CD14-positive monocyte (primary cell): ENCODE measurements around the gene TMTC2. TPM values are rescaled to one million over a fixed set of nuclear protein-coding genes. Genes with fewer than 3 reads are reported as not detected.

Experiments used
- DNase-seq, 3 donors: peaks; one replicate each; pipeline ENCODE4 v3.0.0-alpha.2; 2011 to 2022
- H2AFZ ChIP-seq: 2 replicates; pipeline ENCODE4 v1.6.0; 2012; ENCODE audit warnings: mild to moderate bottlenecking, low read depth, low read length, inconsistent platforms; ENCODE audit not compliant: insufficient read depth, poor library complexity, severe bottlenecking
- H3K27ac ChIP-seq, 2 donors: 1 replicate in 1 of 2; 2 replicates in 1 of 2; pipeline ENCODE4 v1.5.1; 2012 to 2013; ENCODE audit warnings: low read length in 2 of 2, control low read depth in 1 of 2, inconsistent platforms in 1 of 2, low read depth in 1 of 2, mild to moderate bottlenecking in 1 of 2
- H3K27me3 ChIP-seq, 2 donors: one replicate each; pipeline versions ENCODE4 v1.6.0 to v1.6.1; 2011 to 2013; ENCODE audit warnings: low read length in 2 of 2; ENCODE audit not compliant: control insufficient read depth in 2 of 2, insufficient read depth in 2 of 2
- H3K36me3 ChIP-seq, 2 donors: replicated peaks in 1 of 2; 1 replicate in 1 of 2; 2 replicates in 1 of 2; pipeline versions ENCODE4 v1.5.1 to v1.6.1; 2012 to 2013; ENCODE audit warnings: low read length in 2 of 2, control low read depth in 1 of 2, inconsistent platforms in 1 of 2, mild to moderate bottlenecking in 1 of 2; ENCODE audit not compliant: insufficient read depth in 2 of 2, control insufficient read depth in 1 of 2
- H3K4me1 ChIP-seq, 2 donors: 1 replicate in 1 of 2; 2 replicates in 1 of 2; pipeline versions ENCODE4 v1.5.1 to v1.6.1; 2012 to 2013; ENCODE audit warnings: low read length in 2 of 2, control low read depth in 1 of 2, inconsistent platforms in 1 of 2, mild to moderate bottlenecking in 1 of 2, moderate library complexity in 1 of 2; ENCODE audit not compliant: insufficient read depth in 2 of 2, control insufficient read depth in 1 of 2
- H3K4me2 ChIP-seq: replicated peaks from 2 replicates; pipeline ENCODE3; 2012; ENCODE audit warnings: low read length, moderate library complexity, mild to moderate bottlenecking; ENCODE audit not compliant: poor library complexity, severe bottlenecking; ENCODE audit errors: extremely low read depth
- H3K4me3 ChIP-seq, 3 experiments: fragments of 200-600 bp in 1 of 3; sonication (generic) in 1 of 3; replicated peaks in 1 of 3; 1 replicate in 2 of 3; 2 replicates in 1 of 3; pipeline ENCODE4 v1.5.1; 2011 to 2013; ENCODE audit warnings: low read length in 3 of 3, mild to moderate bottlenecking in 3 of 3, control low read depth in 2 of 3, low read depth in 2 of 3, inconsistent platforms in 1 of 3, moderate library complexity in 1 of 3
- H3K79me2 ChIP-seq: 2 replicates; pipeline ENCODE4 v1.6.0; 2012; ENCODE audit warnings: mild to moderate bottlenecking, control low read depth, inconsistent platforms, low read length, moderate library complexity; ENCODE audit not compliant: insufficient read depth
- H3K9ac ChIP-seq: 2 replicates; pipeline ENCODE4 v1.6.0; 2017; ENCODE audit warnings: low read length, mild to moderate bottlenecking; ENCODE audit not compliant: insufficient read depth, poor library complexity, severe bottlenecking
- H3K9me3 ChIP-seq, 2 donors: replicated peaks in 1 of 2; 1 replicate in 1 of 2; 2 replicates in 1 of 2; pipeline versions ENCODE4 v1.5.1 to v1.6.1; 2012 to 2013; ENCODE audit warnings: low read length in 2 of 2, control low read depth in 1 of 2; ENCODE audit not compliant: control insufficient read depth in 1 of 2, insufficient read depth in 1 of 2
- H4K20me1 ChIP-seq: 2 replicates; pipeline ENCODE4 v1.6.0; 2012; ENCODE audit warnings: mild to moderate bottlenecking, low read length, control low read depth, moderate library complexity; ENCODE audit not compliant: insufficient read depth
- H3K27ac Mint-ChIP-seq, 7 donors: one replicate each; pipeline ENCODE4 v1.8.0; 2020; ENCODE audit warnings: mild to moderate bottlenecking in 7 of 7, mixed read lengths in 7 of 7, moderate library complexity in 6 of 7, inconsistent platforms in 2 of 7
- H3K27me3 Mint-ChIP-seq, 3 donors: one replicate each; pipeline ENCODE4 v1.8.0; 2021 to 2022; ENCODE audit warnings: low read depth in 3 of 3, mild to moderate bottlenecking in 3 of 3, mixed read lengths in 3 of 3, moderate library complexity in 3 of 3, inconsistent platforms in 1 of 3
- H3K36me3 Mint-ChIP-seq, 2 donors: one replicate each; pipeline ENCODE4 v1.8.0; 2020; ENCODE audit warnings: mixed read lengths in 2 of 2, inconsistent platforms in 1 of 2, mild to moderate bottlenecking in 1 of 2
- H3K4me1 Mint-ChIP-seq: one replicate; pipeline ENCODE4 v1.8.0; 2020; ENCODE audit warnings: mild to moderate bottlenecking, mixed read lengths
- H3K4me3 Mint-ChIP-seq, 2 donors: one replicate each; pipeline ENCODE4 v1.8.0; 2020; ENCODE audit warnings: mild to moderate bottlenecking in 2 of 2, mixed read lengths in 2 of 2, moderate library complexity in 1 of 2
- H3K9me3 Mint-ChIP-seq, 7 donors: one replicate each; pipeline ENCODE4 v1.8.0; 2020 to 2022; ENCODE audit warnings: mixed read lengths in 7 of 7, mild to moderate bottlenecking in 6 of 7, moderate library complexity in 6 of 7, inconsistent platforms in 2 of 7
- CTCF ChIP-seq: fragments of 200-600 bp; IDR thresholded peaks from one replicate; pipeline ENCODE4 v1.8.0; 2022; ENCODE audit warnings: antibody characterized with exemption, mild to moderate bottlenecking
- WGBS: methylation state at CpG from one replicate; pipeline ENCODE4 v1.1.5; 2013; ENCODE audit warnings: missing lambda C conversion rate; ENCODE audit not compliant: insufficient coverage; 5-methylcytosine and 5-hydroxymethylcytosine counted together
- intact Hi-C, 2 donors: fragments of 100-400 bp; cut with micrococcal nuclease; formaldehyde crosslinking; loops; one replicate each; pipeline versions ENCODE4 v1.15.0 to v1.15.1; 2023
- polyA plus RNA-seq, 3 donors: library from polyadenylated mRNA; depleted of rRNA in 1 of 3; unstranded in 2 of 3; stranded (reverse) in 1 of 3; fragments of 300-500 nt in 2 of 3; fragments of >200 nt in 1 of 3; fragmentation: Illumina TruSeq in 2 of 3; gene quantifications; 1 replicate in 2 of 3; 2 replicates in 1 of 3; pipeline ENCODE4 v1.2.3, GENCODE V29; 2012 to 2021

The TMTC2 gene
- polyA plus RNA-seq, 3 donors: 2.5 to 15.7 (median 3.3) TPM

GRCh38 chr12:82652071-82652470 lies 34.6 kb upstream of the TMTC2 start:
- Histone ChIP-seq H3K79me2 (no peaks in the 10 kb centered on the region), H3K9me3 (no peaks in the 10 kb centered on the region), H3K4me3 (no peak overlapping the region), H3K36me3 (no peaks in the 10 kb centered on the region), H2AFZ (no peak overlapping the region), H3K27me3 (peaks cover 0 to 2% of the 10 kb centered on the region in 2 donors), H4K20me1 (no peaks in the 10 kb centered on the region), H3K4me1 (peaks cover 3 to 6% of the 10 kb centered on the region in 2 donors), H3K27ac (no peak overlapping the region), H3K4me2 (no peak overlapping the region), H3K9ac (no peak overlapping the region)
- DNase-seq: no peak
- no peak overlapping the region for H3K27ac Mint-ChIP-seq
- no peak overlapping the region for H3K4me3 Mint-ChIP-seq
- peaks cover 10% of the 10 kb centered on the region for H3K4me1 Mint-ChIP-seq
- peaks cover 0 to 2% (median 0%) of the 10 kb centered on the region in 7 donors for H3K9me3 Mint-ChIP-seq
- no peaks in the 10 kb centered on the region for H3K36me3 Mint-ChIP-seq
- peaks cover 2 to 7% (median 4%) of the 10 kb centered on the region in 3 donors for H3K27me3 Mint-ChIP-seq
- TF ChIP-seq CTCF: no peak
- intact Hi-C loops: no loop called here
- no CpG with 5 or more reads among the region's 1 CpG for WGBS

GRCh38 chr12:82655751-82656150 lies 31.0 kb upstream of the TMTC2 start:
- Histone ChIP-seq H3K36me3 (no peaks in the 10 kb centered on the region), H3K27me3 (no peaks in the 10 kb centered on the region), H4K20me1 (no peaks in the 10 kb centered on the region), H3K4me3 (no peak overlapping the region), H3K27ac (no peak overlapping the region), H3K9ac (no peak overlapping the region), H3K79me2 (no peaks in the 10 kb centered on the region), H3K4me2 (no peak overlapping the region), H2AFZ (no peak overlapping the region), H3K9me3 (peaks cover 6 to 17% of the 10 kb centered on the region in 2 donors), H3K4me1 (peaks cover under 1 to 2% of the 10 kb centered on the region in 2 donors)
- Mint-ChIP-seq H3K4me3 (no peak overlapping the region), H3K4me1 (peaks cover 9% of the 10 kb centered on the region), H3K27me3 (peaks cover 2 to 6% (median 3%) of the 10 kb centered on the region in 3 donors), H3K27ac (no peak overlapping the region), H3K9me3 (peaks cover 12 to 17% (median 14%) of the 10 kb centered on the region in 7 donors), H3K36me3 (no peaks in the 10 kb centered on the region)
- no peak for DNase-seq
- WGBS: 100% methylated on average over 1 of the region's 4 CpGs
- TF ChIP-seq CTCF: no peak
- intact Hi-C loops: no loop called here
